Transverse colon (tissue), 4 donors: ENCODE results near the gene ZDHHC7.

Source experiments
- CTCF ChIP-seq, 5 experiments: fragments of 200-600 bp in 3 of 5; fragments of 450-650 bp in 2 of 5; sonication (generic) in 3 of 5; IDR thresholded peaks; 1 replicate in 2 of 5; 2 replicates in 3 of 5; pipeline ENCODE4 v1.5.1; 2016 to 2017; ENCODE audit warnings: antibody characterized with exemption in 5 of 5, inconsistent platforms in 3 of 5, mild to moderate bottlenecking in 2 of 5, moderate library complexity in 1 of 5
- POLR2AphosphoS5 ChIP-seq, 3 donors: sonication (generic); formaldehyde crosslinking; IDR thresholded peaks; one replicate each; pipeline ENCODE4 v1.6.1; 2016; ENCODE audit warnings: antibody characterized with exemption in 3 of 3

GRCh38 chr16:85028685-85029407 is 17.5 kb upstream of the ZDHHC7 start:
- peak in 1 of 5 experiments; percentile 16 for TF ChIP-seq CTCF (IDR thresholded peaks at IDR 0.05)
- peak in 1 of 3 donors; percentile 52 for TF ChIP-seq POLR2AphosphoS5 (IDR thresholded peaks at IDR 0.05)
